K562 (cell line): Measurements from ENCODE around the gene RBM34. TPM values are rescaled to one million over a fixed set of nuclear protein-coding genes. Genes with fewer than 3 reads are reported as not detected.

ENCODE experiments used
- ARID1B ChIP-seq: fragments of 450-650 bp; IDR thresholded peaks from 2 replicates; pipeline ENCODE4 v1.6.1; 2016; ENCODE audit warnings: antibody characterized with exemption, mild to moderate bottlenecking, inconsistent platforms
- ILF3 ChIP-seq: fragments of 450-650 bp; IDR thresholded peaks from 2 replicates; pipeline ENCODE4 v1.6.1; 2018; ENCODE audit warnings: antibody characterized with exemption, mild to moderate bottlenecking, moderate library complexity, borderline replicate concordance
- POLR3G ChIP-seq: IDR thresholded peaks from 2 replicates; pipeline ENCODE4 v1.6.1; 2011; ENCODE audit not compliant: insufficient read length, insufficient replicate concordance; ENCODE audit errors: extremely low read depth
- PRPF4 ChIP-seq: fragments of 200-400 bp; formaldehyde crosslinking; IDR thresholded peaks from one replicate; pipeline ENCODE4 v1.6.1; 2017; ENCODE audit warnings: low read length, low read depth, mild to moderate bottlenecking; ENCODE audit not compliant: insufficient read depth, poor library complexity, severe bottlenecking
- PYGO2 ChIP-seq: fragments of 450-650 bp; IDR thresholded peaks from 2 replicates; pipeline ENCODE4 v1.6.1; 2016; ENCODE audit warnings: mild to moderate bottlenecking, missing genetic modification characterization, moderate library complexity, missing compliant biosample characterization
- RBM17 ChIP-seq: fragments of 200-400 bp; formaldehyde crosslinking; IDR thresholded peaks from 2 replicates; pipeline ENCODE4 v1.6.1; 2017; ENCODE audit warnings: low read depth, mild to moderate bottlenecking, low read length, borderline replicate concordance
- RBM39 ChIP-seq: fragments of 200-400 bp; formaldehyde crosslinking; optimal IDR thresholded peaks from 2 replicates; pipeline ENCODE3; 2018; ENCODE audit warnings: low read depth, low read length
- SMARCA5 ChIP-seq: fragments of 450-650 bp; IDR thresholded peaks from 2 replicates; pipeline ENCODE4 v1.6.1; 2016
- STAG1 ChIP-seq: sonication (generic); formaldehyde crosslinking; IDR thresholded peaks from 2 replicates; pipeline ENCODE4 v1.5.0; 2020; ENCODE audit warnings: missing genetic modification reagents, borderline replicate concordance
- TEAD1 ChIP-seq, 2 experiments: fragments of 450-650 bp in 1 of 2; sonication (generic) in 1 of 2; formaldehyde crosslinking; IDR thresholded peaks; 2 replicates each; pipeline versions ENCODE4 v1.4.0 to v1.8.0; 2020 to 2022; ENCODE audit warnings: mild to moderate bottlenecking in 2 of 2, missing genetic modification reagents in 1 of 2
- TOE1 ChIP-seq, 2 experiments: fragments of 450-650 bp in 1 of 2; sonication (generic) in 1 of 2; formaldehyde crosslinking in 1 of 2; IDR thresholded peaks; 2 replicates each; pipeline versions ENCODE4 v1.7.1 to v1.8.0; 2016 to 2022; ENCODE audit warnings: borderline replicate concordance in 2 of 2, mild to moderate bottlenecking in 2 of 2, antibody characterized with exemption in 1 of 2, inconsistent platforms in 1 of 2, low read depth in 1 of 2, missing genetic modification reagents in 1 of 2, moderate library complexity in 1 of 2
- ZFX ChIP-seq: sonication (generic); formaldehyde crosslinking; IDR thresholded peaks from 2 replicates; pipeline ENCODE4 v1.8.0; 2022; ENCODE audit warnings: mild to moderate bottlenecking, missing genetic modification reagents, moderate library complexity
- ZNF444 ChIP-seq: fragments of 250-450 bp; sonication (Bioruptor Pico); IDR thresholded peaks from 2 replicates; pipeline ENCODE4 v1.4.0; 2020; ENCODE audit warnings: mild to moderate bottlenecking, moderate library complexity
- ZNF507 ChIP-seq: conservative IDR thresholded peaks from 2 replicates; pipeline ENCODE4 v1.6.1; 2017; ENCODE audit warnings: missing genetic modification characterization, missing compliant biosample characterization
- ZNF696 ChIP-seq: fragments of 250-450 bp; sonication (Bioruptor Pico); conservative IDR thresholded peaks from 2 replicates; pipeline ENCODE4 v1.4.0; 2020; ENCODE audit warnings: mild to moderate bottlenecking, moderate library complexity
- polyA plus RNA-seq, 8 experiments: library from polyadenylated mRNA; depleted of rRNA in 4 of 8; stranded (reverse) in 5 of 8; unstranded in 3 of 8; fragments of >200 nt; fragmentation: Nextera tagmentation in 2 of 8; fragmentation: Illumina TruSeq in 1 of 8; extraction: Ambion mirVana in 2 of 8; extraction: Trizol in 1 of 8; gene quantifications; 2 replicates each; pipeline versions ENCODE4 v1.2.1 to v1.2.3, GENCODE V29; 2011 to 2014; ENCODE audit warnings: inconsistent platforms in 1 of 8, missing spikeins in 1 of 8
- total RNA-seq, 7 experiments: library from RNA; depleted of rRNA in 6 of 7; stranded (reverse); fragments of >200 nt in 6 of 7; fragmentation: Illumina TruSeq in 2 of 7; extraction: Trizol in 2 of 7; gene quantifications; 2 replicates each; pipeline versions ENCODE4 v1.2.1 to v1.2.3, GENCODE V29; 2011 to 2021; ENCODE audit warnings: low replicate concordance in 1 of 7
- TF ChIP-seq, protein P1 (sequence below): fragments of 450-650 bp; IDR thresholded peaks from 2 replicates; pipeline ENCODE4 v1.6.1; 2016; ENCODE audit warnings: borderline replicate concordance
- TF ChIP-seq, protein P2 (sequence below), 2 experiments: fragments of 450-650 bp in 1 of 2; sonication (generic) in 1 of 2; formaldehyde crosslinking; conservative IDR thresholded peaks; 2 replicates each; pipeline versions ENCODE4 v1.4.0 to v1.8.1; 2020 to 2022; ENCODE audit warnings: mild to moderate bottlenecking in 1 of 2, missing genetic modification reagents in 1 of 2
- TF ChIP-seq, protein P3 (sequence below), 2 experiments: IDR thresholded peaks in 1 of 2; conservative IDR thresholded peaks in 1 of 2; 2 replicates each; pipeline ENCODE4 v1.6.1; 2016; ENCODE audit warnings: low read depth in 2 of 2, mild to moderate bottlenecking in 1 of 2, missing compliant biosample characterization in 1 of 2, missing genetic modification characterization in 1 of 2, moderate library complexity in 1 of 2

RBM34 gene
- total and polyA plus RNA-seq, 9 of the 15 experiments (the other 6 are each of a cell fraction or from before 2014, with no cell fraction given), result 64.0 to 178 (median 124) TPM

DNA sequence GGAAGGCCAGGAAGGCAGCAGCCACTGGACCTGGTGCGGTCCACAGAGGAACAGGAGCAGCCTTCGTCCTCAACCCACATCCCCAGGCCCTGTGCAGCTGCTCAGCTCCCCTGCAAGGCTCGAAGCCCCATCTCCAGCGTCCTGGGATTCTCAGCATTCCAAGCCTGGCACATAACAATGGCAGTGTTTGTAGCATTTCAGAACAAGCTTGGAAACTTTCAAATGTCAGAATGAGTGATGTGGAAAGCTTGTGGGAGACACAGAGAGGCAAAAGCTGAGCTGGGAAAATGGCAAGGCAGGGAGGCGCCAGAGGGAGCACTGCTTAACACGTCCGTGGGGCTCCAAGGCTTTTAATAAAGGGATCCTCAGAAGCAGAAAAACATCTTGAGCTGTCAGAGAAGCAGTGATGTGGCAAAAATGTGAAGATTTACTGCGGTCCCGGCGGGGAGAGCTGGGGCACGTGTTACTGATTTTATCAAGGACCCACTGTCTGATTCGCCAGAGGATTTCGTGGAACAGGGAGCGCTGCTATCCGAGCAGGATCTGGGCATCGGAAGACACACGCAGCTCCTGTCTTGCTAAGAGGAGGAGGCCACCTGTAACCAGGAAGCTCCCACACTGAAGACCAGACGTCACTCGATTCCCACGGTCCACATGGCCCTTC, 70.5 kb downstream of the RBM34 start (continued):
- no peak for TF ChIP-seq PYGO2
- TF ChIP-seq SMARCA5, result no peak
- no peak for TF ChIP-seq ZNF507
- peak; percentile 76 for TF ChIP-seq ARID1B
- no peak for TF ChIP-seq ILF3
- TF ChIP-seq RBM17, result no peak
- no peak for TF ChIP-seq ZNF444
- no peak for TF ChIP-seq RBM39
- TF ChIP-seq, protein P1, sequence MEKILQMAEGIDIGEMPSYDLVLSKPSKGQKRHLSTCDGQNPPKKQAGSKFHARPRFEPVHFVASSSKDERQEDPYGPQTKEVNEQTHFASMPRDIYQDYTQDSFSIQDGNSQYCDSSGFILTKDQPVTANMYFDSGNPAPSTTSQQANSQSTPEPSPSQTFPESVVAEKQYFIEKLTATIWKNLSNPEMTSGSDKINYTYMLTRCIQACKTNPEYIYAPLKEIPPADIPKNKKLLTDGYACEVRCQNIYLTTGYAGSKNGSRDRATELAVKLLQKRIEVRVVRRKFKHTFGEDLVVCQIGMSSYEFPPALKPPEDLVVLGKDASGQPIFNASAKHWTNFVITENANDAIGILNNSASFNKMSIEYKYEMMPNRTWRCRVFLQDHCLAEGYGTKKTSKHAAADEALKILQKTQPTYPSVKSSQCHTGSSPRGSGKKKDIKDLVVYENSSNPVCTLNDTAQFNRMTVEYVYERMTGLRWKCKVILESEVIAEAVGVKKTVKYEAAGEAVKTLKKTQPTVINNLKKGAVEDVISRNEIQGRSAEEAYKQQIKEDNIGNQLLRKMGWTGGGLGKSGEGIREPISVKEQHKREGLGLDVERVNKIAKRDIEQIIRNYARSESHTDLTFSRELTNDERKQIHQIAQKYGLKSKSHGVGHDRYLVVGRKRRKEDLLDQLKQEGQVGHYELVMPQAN, result no peak
- TF ChIP-seq, protein P2, sequence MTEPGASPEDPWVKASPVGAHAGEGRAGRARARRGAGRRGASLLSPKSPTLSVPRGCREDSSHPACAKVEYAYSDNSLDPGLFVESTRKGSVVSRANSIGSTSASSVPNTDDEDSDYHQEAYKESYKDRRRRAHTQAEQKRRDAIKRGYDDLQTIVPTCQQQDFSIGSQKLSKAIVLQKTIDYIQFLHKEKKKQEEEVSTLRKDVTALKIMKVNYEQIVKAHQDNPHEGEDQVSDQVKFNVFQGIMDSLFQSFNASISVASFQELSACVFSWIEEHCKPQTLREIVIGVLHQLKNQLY (CRISPR knock-in tag; conservative IDR thresholded peaks at IDR 0.05), result 0 out of 4 replicates have a peak, but pooled peaks of 1 of the 2 experiments have one; percentile 39
- TF ChIP-seq POLR3G, result no peak
- TF ChIP-seq STAG1 (CRISPR knock-in tag), result peak; percentile 22; the same call in 1 of the 2 replicates
- TF ChIP-seq ZFX (CRISPR knock-in tag), result no peak
- TF ChIP-seq TEAD1 (CRISPR knock-in tag; IDR thresholded peaks at IDR 0.05), result peak; percentile 10 to 55; a peak in 1 of 4 replicates
- no peak for TF ChIP-seq PRPF4
- TF ChIP-seq TOE1 (IDR thresholded peaks at IDR 0.05; ENCODE audit: borderline replicate concordance), result no peak
- TF ChIP-seq TOE1 (CRISPR knock-in tag; IDR thresholded peaks at IDR 0.05; ENCODE audit: borderline replicate concordance, low read depth), result no peak
- TF ChIP-seq, protein P3, sequence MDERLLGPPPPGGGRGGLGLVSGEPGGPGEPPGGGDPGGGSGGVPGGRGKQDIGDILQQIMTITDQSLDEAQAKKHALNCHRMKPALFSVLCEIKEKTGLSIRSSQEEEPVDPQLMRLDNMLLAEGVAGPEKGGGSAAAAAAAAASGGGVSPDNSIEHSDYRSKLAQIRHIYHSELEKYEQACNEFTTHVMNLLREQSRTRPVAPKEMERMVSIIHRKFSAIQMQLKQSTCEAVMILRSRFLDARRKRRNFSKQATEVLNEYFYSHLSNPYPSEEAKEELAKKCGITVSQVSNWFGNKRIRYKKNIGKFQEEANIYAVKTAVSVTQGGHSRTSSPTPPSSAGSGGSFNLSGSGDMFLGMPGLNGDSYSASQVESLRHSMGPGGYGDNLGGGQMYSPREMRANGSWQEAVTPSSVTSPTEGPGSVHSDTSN (CRISPR knock-in tag; IDR thresholded peaks at IDR 0.05; ENCODE audit: low read depth), result peak; percentile 68
- TF ChIP-seq, protein P3 (tag; conservative IDR thresholded peaks at IDR 0.05; ENCODE audit: low read depth), result peak; percentile 98
- no peak for TF ChIP-seq ZNF696 (CRISPR knock-in tag)
